A673 (cell line): ENCODE data around the gene EFCAB6. TPM values are rescaled to one million over a fixed set of nuclear protein-coding genes. Genes with fewer than 3 reads are reported as not detected.

ENCODE experiments used
- BruUV-seq: library from RNA; stranded (reverse); fragments of 400-500 nt; replicated peaks from 2 replicates; lab custom pipeline; 2021; lab: Mats Ljungman, UMichigan
- CTCF ChIA-PET: fragments of 300-600 bp; sonication (Branson Sonifier 250); formaldehyde crosslinking; loops from one replicate; lab custom pipeline; 2022; ENCODE audit warnings: antibody characterized with exemption; lab: Charles Lee
- POLR2A ChIA-PET: fragments of 300-600 bp; sonication (Branson Sonifier 250); formaldehyde crosslinking; loops from one replicate; lab custom pipeline; 2022; ENCODE audit warnings: antibody characterized with exemption; ENCODE audit not compliant: low non-redundant PET; lab: Charles Lee
- DNase-seq: peaks from one replicate; pipeline ENCODE4 v3.0.0-alpha.2; 2015; ENCODE audit warnings: low spot score
- H3K27ac ChIP-seq: fragments of 200-600 bp; sonication (generic); 2 replicates; pipeline ENCODE4 v1.5.1; 2016; ENCODE audit warnings: mixed run types, low read depth, mild to moderate bottlenecking, mixed read lengths, antibody characterized with exemption, low read length; ENCODE audit not compliant: poor library complexity, severe bottlenecking
- H3K27me3 ChIP-seq: fragments of 200-600 bp; sonication (generic); replicated peaks from 2 replicates; pipeline ENCODE4 v1.6.1; 2017; ENCODE audit warnings: mixed run types, low read depth, mild to moderate bottlenecking, mixed read lengths, antibody characterized with exemption, low read length; ENCODE audit not compliant: insufficient read depth, poor library complexity
- H3K36me3 ChIP-seq: fragments of 200-600 bp; sonication (generic); 2 replicates; pipeline ENCODE4 v1.6.1; 2016; ENCODE audit warnings: mixed run types, mild to moderate bottlenecking, mixed read lengths, antibody characterized with exemption, low read length; ENCODE audit not compliant: insufficient read depth, poor library complexity, severe bottlenecking
- H3K4me1 ChIP-seq: fragments of 200-600 bp; sonication (generic); 2 replicates; pipeline ENCODE4 v1.6.1; 2017; ENCODE audit warnings: mixed run types, mild to moderate bottlenecking, mixed read lengths, antibody characterized with exemption, low read length; ENCODE audit not compliant: insufficient read depth, poor library complexity, severe bottlenecking
- H3K4me3 ChIP-seq: fragments of 200-600 bp; sonication (generic); 2 replicates; pipeline ENCODE4 v1.5.1; 2016; ENCODE audit warnings: low read depth, mixed run types, mild to moderate bottlenecking, mixed read lengths, low read length; ENCODE audit not compliant: poor library complexity, severe bottlenecking
- H3K9me3 ChIP-seq: fragments of 200-600 bp; sonication (generic); 2 replicates; pipeline ENCODE4 v1.6.1; 2016; ENCODE audit warnings: mixed run types, low read depth, mild to moderate bottlenecking, mixed read lengths, antibody characterized with exemption, low read length; ENCODE audit not compliant: poor library complexity, severe bottlenecking
- CTCF ChIP-seq: fragments of 300-800, 200-600 bp; sonication (generic); conservative IDR thresholded peaks from 2 replicates; pipeline ENCODE4 v1.5.1; 2017; ENCODE audit warnings: low read depth, mild to moderate bottlenecking, antibody characterized with exemption, low read length, moderate library complexity, mixed read lengths
- EZH2 ChIP-seq: fragments of 200-600 bp; sonication (generic); IDR thresholded peaks from 2 replicates; pipeline ENCODE4 v1.6.1; 2017; ENCODE audit warnings: borderline replicate concordance, low read depth, mild to moderate bottlenecking, mixed read lengths, antibody characterized with exemption, low read length; ENCODE audit not compliant: poor library complexity, severe bottlenecking
- intact Hi-C: fragments of 100-400 bp; cut with micrococcal nuclease; formaldehyde crosslinking; loops from one replicate; pipeline ENCODE4 v1.10.0; 2022; ENCODE audit not compliant: unreplicated experiment
- total RNA-seq: library from RNA; stranded (reverse); gene quantifications from 2 replicates; pipeline ENCODE4 v1.2.3, GENCODE V29; 2021

The EFCAB6 gene
- total RNA-seq, 1 experiment from 2014 or later = 0.41 TPM

GRCh38 chr22:43818981-43819380, 6.9 kb upstream of the EFCAB6 start:
- no TSS peak for BruUV-seq
- no peaks in the 10 kb centered on the region for H3K4me1 ChIP-seq
- DNase-seq = no peak
- intact Hi-C loops = no loop called here
- ChIA-PET POLR2A (no interaction called here), CTCF (no interaction called here)
- no peaks in the 10 kb centered on the region for H3K9me3 ChIP-seq
- no peaks in the 10 kb centered on the region for H3K36me3 ChIP-seq
- no peak overlapping the region for H3K27ac ChIP-seq
- no peak overlapping the region for H3K4me3 ChIP-seq
- TF ChIP-seq EZH2 (no peak), CTCF (no peak)
- no peaks in the 10 kb centered on the region for H3K27me3 ChIP-seq

- TF ChIP-seq EZH2 (no peak), CTCF (no peak)
- no peak overlapping the region for H3K4me3 ChIP-seq
- intact Hi-C loops = no loop called here
- no peak overlapping the region for H3K27ac ChIP-seq
- peaks cover 7% of the 10 kb centered on the region for H3K4me1 ChIP-seq
- H3K9me3 ChIP-seq = no peaks in the 10 kb centered on the region
- BruUV-seq = no TSS peak
- no peaks in the 10 kb centered on the region for H3K27me3 ChIP-seq
- POLR2A ChIA-PET = no interaction called here
- DNase-seq = no peak
- CTCF ChIA-PET = interaction anchor here (0.5 kb wide), 1 partner anchor 86 kb away, joined by 5 read pairs; no protein-coding TSS in a partner anchor
- H3K36me3 ChIP-seq = no peaks in the 10 kb centered on the region
Measured at GRCh38 chr22:43817402-43817801, 5.3 kb upstream of the EFCAB6 start.

GRCh38 chr22:43814264-43814663, 2.2 kb upstream of the EFCAB6 start:
- no peaks in the 10 kb centered on the region for H3K9me3 ChIP-seq
- no peak overlapping the region for H3K4me3 ChIP-seq
- POLR2A ChIA-PET = no interaction called here
- BruUV-seq = no TSS peak
- H3K27me3 ChIP-seq = no peaks in the 10 kb centered on the region
- CTCF ChIA-PET = no interaction called here
- H3K36me3 ChIP-seq = no peaks in the 10 kb centered on the region
- intact Hi-C loops = no loop called here
- no peak for DNase-seq
- TF ChIP-seq EZH2 = no peak
- no peak for TF ChIP-seq CTCF
- H3K27ac ChIP-seq = no peak overlapping the region
- peaks cover 7% of the 10 kb centered on the region for H3K4me1 ChIP-seq
